IPS DF 19.7 (cell line): Measurements from ENCODE around the gene FIGN.

ENCODE experiments used
- DNase-seq: peaks from one replicate; pipeline ENCODE4 v3.0.0-alpha.2; 2013; ENCODE audit warnings: low read depth, low spot score

The FIGN gene, protein sequence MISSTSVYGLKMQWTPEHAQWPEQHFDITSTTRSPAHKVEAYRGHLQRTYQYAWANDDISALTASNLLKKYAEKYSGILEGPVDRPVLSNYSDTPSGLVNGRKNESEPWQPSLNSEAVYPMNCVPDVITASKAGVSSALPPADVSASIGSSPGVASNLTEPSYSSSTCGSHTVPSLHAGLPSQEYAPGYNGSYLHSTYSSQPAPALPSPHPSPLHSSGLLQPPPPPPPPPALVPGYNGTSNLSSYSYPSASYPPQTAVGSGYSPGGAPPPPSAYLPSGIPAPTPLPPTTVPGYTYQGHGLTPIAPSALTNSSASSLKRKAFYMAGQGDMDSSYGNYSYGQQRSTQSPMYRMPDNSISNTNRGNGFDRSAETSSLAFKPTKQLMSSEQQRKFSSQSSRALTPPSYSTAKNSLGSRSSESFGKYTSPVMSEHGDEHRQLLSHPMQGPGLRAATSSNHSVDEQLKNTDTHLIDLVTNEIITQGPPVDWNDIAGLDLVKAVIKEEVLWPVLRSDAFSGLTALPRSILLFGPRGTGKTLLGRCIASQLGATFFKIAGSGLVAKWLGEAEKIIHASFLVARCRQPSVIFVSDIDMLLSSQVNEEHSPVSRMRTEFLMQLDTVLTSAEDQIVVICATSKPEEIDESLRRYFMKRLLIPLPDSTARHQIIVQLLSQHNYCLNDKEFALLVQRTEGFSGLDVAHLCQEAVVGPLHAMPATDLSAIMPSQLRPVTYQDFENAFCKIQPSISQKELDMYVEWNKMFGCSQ

DNA sequence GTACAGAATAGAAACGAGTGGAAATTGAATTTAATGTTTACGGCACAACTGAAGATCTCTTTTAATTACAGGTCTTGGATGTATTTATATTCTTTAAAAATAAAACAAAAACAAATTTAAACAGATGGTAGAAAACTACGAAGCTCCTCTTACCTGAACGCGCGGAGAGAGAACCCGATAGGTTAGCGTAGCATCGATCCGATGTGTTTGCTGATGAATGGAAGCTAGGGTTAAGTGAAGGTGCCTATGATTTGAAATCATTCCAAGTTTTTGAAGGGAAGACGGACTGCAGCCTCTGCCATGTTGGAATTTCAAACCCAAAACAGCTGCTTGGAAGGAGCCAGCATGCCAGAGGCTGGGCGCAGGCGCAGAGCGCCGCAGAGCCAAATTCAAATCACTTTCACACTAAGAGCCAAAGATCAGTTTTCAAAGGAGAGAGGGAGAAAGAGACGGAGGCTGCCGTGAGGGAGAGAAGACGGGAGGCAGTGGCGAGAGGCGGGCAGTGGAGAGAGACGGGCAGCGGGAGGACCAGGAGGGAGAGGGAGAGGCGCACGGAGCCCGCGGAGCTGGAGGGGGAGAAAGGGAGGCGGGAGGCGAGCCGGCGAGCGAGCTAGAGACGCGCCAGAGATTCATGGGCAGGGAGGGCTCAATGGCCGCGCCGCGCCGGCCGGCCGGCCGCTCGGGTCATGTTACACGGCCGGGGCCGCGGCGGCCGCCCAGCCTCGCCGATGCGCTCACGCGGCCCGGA is at the start of gene FIGN:
Gene FIGN, minus strand, starts transcription at position 324 of the 748 bp plus-strand sequence. CDS start 1,081 bp downstream, outside the sequence.
- no peak for DNase-seq

DNA sequence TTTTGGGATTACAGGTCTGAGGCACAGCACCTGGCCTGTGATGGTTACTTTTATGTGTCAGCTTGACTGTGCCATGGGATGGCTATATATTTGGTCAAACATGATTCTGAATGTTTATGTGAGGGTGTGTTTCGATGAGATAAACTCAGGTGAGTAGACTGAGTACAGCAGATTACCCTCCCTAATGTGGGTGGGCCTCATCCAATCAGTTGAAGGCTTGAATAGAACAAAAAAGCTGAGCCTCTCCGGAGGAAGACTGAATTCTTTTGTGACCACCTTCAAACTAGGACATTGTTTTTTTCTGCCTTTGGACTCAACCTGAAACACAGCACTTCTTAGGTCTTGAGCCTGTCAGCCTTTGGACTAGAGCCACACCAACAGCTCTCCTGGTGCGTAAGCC is 49.4 kb upstream of the FIGN start:
- DNase-seq = no peak

DNA sequence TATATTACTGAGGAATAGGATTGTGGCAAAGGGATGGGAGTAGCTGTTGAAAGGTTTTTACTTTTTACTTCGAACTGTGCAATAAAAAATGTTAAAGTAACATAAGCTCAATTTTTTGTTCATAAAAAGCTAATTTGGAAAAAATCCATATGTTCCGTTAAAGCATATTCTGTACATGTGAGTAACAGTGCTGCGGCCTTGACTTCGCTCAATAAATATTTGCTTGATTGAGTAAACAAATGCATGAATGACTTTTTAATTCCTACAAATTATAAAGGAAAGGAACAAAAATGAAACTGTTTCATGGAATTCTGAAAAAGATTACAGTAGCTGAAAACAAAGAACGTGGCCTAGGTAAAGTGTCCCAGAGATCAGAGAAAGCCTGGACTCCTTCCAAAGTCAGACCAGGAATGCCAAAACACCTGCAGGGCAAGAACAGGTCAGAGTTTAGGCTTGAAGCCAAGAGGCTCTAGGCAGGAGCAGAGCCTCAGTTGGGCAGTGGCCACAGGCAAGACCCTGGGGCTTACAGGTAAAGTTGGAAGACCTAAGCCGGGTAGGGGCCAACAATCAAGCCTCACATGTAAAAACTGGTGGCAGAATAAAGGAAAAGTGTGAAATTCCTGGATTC is 44.3 kb upstream of the FIGN start:
- DNase-seq = no peak

DNA sequence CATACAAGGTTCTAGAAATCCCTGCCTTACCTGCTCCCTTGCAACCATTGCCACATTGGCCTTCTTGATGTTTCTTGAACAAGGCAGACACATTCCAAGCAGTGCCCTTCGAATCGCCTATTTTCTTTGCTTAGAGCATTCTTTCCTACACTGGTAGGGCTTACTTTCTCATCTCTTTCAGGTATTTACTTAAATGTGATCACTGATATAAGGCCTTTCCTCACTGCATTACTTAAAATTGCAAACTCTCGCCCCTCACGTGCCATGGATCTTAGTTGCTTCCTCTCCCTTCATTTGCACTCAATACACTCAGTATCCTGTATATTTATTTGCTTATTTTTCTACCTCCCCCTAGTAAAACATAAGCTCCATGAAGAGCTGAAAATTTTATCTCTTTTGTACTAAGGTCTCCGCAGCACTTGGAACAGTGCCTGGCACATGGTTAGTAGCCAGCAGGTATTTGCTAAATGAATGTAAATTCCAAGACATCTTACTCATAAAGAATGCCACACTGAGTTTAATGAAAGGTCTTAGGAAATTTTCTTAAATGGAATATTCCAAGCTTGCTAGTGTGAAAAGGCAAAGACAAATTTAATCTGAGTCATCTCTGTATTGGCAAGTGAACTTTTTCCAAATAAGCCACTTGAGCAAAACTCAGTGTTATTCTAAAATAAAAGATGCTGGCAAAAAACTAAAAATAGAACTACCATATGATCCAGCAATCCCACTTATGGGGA is 42.4 kb upstream of the FIGN start:
- DNase-seq = no peak

DNA sequence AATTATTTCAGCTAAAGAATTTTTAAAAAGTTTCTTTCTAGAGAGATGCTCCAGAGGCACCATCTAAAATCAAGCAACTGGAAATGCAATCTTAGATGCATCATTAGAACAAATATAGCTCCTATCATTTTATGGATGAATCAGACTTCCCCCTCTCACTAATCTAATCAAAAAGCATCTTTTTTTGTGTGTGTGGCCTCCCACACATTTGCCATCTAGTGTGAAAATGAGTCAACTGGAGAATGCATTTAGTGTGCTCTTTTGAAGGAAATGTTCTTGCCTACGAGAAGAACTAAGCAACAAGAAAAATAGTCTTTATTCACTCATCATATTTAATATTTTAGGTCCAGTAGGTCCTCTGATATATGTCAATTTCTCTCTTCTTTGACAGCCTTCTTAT is 39.5 kb upstream of the FIGN start:
- DNase-seq = no peak

DNA sequence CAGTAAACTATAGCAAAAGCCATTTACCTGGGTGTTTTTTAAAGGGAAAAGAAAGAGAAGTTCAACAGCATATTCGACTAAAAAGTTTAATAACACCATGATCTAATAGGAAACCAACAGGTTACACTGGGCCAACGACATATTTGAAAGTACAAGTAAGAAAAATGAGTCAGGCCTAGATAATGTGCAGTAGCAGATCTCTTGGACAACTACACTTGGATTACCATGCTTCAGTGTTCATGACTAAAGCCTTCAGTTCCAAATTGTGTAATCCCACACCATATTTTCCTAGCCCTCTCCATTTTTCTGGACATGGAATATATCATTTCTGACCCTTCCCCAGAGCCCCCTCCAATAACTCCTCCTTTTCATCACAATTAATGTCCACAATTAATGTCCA is 39.1 kb upstream of the FIGN start:
- DNase-seq = no peak

DNA sequence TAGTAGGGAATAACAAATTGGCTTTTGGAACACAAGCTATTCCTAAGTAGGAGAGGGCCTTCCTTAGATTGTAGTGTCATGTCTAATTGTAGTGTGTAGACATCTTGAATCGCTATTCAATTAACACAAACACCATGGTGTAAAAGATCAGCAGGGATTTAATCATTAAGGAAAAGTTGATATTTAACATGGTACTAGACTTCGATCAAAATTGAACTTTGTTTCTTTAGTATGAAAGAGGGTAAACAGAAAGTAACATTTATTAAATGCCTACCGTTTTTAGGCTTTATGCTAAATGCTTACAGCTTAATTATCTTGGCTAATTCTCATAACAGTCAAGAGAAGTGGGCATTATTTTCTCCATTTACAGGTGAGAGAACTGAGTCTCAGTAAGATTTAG is 37.5 kb upstream of the FIGN start:
- DNase-seq = no peak

DNA sequence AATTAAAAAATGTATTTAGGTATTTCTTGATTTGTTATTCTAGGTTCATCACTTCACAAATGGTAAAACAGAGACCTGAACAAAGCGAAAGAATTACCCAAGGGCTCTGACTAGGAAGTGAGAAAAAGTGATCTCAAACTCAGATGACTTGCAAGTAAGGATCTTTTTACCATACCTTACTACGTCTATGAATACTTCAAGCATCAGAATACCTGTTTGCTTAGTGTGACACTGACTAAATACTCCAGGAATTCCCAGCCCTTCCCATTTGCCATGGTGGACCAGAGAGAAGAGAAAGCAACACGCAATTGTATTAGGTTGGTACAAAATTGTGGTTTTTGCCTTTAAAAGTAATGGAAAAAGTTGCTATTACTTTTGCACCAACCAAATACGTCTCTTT is 35.8 kb upstream of the FIGN start:
- DNase-seq = no peak

DNA sequence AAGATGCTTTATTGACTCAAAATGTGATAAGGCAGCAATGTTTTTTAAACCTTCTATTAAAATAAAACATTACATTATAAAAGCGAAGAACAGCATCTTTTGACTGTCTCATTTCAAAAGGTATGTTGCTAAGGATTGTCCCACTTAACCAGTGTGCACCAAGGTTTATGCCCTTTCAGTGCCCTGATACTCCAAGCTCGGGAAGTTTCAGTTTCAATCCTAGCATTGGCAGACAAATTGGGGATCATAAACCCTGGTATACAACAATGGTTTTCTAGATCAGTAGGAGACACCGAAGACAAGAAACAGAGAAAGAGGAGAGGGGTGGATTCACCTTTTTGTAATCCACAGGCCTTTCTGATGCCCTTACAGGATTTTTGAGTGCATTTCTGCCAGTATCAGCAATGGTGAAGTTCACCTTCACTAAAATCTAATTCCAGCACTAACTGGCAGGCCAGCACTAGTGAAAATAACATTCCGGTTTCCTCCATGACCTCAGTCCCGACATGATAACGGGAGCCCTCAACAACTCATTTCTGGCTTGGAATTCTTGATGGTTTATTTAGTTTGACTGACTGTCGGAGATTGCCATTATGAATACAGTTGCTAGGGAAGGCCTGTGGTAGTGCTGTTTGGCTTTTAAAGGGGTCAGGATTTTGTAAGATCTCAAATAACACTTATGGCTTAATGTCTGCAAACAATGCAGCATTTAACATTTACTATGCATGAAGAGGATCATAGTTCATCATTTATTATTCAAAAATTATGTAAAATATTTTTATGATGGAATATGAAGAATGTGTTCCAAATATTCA is 33.3 kb upstream of the FIGN start:
- no peak for DNase-seq

DNA sequence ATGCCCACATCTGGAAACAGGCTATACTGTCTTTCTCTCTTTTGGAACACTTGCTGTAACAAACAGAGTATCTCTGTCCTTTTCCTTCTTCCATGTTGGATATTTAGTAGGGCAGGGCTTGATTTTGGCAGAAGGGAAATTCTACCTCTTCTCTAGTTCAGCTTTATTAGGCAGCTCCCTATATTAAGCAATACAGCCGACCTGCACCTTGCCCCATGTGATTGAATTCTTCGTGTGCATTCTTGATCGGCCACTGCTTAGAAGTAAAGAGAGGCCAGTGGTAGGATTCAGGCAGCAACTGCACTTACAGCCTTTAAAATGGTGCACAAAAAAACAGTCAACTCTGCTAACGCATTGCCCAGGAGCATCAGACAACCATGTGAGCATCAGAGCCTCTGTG is 31.3 kb upstream of the FIGN start:
- no peak for DNase-seq

DNA sequence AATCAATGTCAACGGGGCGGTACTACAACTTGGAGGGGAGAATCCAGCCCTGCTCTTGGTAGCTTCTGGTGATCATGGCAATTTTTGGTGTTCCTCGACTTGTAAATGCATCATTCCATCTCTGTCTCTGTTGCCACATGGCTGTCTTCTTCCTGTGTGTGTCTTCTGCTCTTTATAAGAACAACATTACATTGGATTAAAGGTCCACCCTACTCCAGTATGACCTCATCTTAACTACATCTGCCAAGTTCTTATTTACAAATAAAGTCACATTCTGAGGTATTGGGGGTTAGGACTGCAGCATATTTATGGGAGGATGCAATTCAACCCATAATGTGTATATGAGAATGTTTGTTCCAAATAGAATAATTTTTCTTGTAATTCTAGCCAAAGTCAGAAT is 28.8 kb upstream of the FIGN start:
- DNase-seq = no peak

DNA sequence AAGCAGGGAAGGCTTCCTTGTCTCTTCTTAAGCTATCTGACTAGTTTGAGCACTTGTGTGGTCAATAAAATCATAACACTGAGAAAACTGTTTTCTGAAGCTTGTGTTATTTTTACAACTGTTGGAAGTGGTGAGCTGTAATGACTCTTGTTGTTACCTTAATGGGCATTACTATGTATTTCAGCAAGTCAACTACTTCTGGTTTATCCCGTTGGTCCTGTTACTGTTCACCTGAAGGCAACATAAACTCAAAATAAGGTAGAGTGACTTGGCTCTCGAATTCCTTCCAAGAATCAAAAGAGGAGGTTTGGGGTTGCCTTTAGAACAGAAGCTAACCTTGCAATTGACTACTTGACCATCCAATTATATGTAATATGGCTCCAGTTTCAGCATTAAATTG is 23.2 kb upstream of the FIGN start:
- no peak for DNase-seq

DNA sequence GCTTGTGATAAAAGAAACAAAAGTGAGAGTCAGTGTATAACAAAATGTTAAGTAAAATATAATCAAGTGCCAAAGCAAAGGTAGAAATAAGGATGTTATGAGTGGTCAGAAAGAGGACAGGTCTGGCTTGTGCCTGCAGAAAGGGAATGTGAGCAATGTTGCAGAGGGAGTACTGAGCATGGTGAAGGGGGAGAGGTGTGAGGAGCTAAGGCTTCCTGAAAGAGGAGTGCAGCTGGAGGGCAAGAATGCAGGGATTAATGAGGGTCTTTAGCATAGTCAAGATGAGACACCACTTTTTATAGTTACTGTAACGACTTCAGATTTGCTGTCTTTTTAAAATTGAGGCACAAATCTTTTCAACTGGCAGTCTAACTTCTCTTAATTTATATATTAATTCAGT is 22.0 kb upstream of the FIGN start:
- no peak for DNase-seq

DNA sequence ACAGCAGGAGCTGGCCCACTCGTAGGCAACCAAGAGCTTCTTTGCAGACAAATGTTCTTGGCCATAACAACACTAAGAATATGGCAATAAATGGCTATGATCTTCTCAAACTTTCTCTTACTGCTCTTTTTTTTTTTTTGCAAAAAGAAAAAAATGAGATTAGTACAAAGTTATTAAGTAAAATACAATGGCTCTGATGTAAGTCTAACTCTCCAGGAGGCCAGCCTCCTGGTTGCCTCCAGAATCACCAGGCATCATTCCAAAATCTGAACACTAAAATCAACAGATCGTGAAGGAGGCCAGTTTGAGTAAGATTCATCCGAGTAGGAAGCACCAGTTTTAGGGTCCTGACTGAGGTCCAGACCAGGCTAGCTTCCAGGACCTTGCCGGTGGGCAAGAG is 20.8 kb upstream of the FIGN start:
- DNase-seq = no peak

DNA sequence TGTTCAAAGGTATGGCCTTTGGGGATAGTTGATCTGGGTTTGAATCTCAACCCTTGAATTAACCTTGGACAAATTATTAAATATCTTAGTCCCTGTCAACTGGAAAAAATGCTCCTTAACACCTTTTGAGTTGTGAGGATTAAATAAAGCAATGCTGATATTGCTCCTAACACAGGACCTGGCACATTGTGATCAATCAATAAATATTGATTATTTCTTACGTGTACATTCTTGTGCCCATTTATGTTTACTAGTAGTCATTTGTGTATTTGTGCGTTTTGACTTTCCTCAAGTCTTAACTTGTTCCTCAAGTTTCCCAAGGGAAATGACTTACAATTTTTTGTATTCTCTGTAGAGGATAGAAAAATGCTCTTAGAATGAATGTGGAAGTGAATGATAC is 19.6 kb upstream of the FIGN start:
- DNase-seq = no peak

DNA sequence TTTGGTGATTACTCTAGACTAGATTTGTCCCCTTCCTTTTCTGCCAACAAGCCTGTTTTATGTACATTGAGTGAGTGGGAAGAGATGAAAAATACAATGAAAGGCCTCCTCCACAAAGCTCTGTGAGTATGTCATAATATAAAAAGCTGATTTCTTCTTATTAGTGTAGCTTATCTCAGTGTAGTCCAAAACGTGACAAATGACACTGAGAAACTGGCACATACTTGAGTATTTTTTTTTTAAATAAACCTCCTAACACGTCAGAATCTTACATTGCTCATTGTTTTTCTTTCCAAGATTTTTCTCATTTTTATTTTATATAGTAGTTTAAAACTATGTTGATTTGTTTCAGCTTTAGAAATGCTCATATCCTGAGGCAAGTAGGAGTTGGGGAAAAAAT is 17.9 kb upstream of the FIGN start:
- no peak for DNase-seq

DNA sequence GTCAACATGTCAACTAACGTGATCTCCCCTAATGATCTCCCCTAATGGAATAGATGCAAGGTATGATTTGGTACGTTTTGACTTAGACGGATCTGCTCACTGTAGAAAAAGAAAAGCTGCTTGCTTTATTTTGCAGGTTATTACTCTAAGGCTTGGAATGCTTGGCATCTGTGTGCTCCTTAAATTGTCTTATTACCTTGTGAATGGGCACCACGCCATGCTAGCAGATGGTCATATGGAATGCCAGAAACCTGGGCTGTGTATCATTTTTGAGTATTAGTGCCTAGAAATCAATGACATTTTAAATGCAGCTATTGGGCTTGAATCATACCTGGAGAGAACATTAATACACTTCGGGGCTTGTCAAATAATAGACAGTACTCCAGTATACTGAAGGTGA is 16.5 kb upstream of the FIGN start:
- no peak for DNase-seq

DNA sequence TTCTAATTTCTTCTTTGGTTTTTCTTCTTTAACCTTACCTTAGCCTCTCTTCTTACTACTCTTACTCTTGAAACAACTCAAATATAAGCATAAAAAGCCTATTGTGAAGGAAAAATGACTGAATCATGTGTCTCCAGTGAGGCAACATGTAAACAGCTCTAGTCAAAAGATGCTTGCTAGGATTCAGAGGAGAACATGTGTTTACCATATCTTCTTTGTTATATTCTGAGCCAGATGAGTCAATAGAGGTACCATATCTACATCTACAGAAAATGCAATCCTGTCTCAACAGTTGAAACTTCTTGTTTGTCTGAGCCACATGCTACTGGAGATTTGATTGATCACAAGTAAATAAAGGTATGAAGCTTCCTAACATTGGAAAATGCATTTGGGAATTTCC is 15.9 kb upstream of the FIGN start:
- no peak for DNase-seq

DNA sequence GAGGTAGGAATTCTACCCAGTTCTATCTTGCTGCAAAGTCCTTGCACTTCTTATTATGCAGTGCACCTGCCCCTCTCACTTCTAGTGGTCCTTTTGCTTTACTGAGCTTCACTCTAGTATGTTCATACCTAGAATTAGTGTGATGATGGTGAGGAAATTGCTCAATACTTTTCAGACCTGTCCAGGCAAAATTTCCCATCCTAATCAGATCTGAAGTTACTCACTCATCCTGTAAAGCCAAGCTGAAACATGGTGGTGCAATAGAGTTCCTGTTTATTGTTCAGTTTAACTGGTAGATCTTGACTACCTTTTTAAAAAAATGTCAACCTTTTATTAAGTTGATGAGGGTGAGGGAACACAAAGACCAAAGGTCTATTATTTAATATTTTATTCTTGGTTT is 12.6 kb upstream of the FIGN start:
- DNase-seq = no peak

DNA sequence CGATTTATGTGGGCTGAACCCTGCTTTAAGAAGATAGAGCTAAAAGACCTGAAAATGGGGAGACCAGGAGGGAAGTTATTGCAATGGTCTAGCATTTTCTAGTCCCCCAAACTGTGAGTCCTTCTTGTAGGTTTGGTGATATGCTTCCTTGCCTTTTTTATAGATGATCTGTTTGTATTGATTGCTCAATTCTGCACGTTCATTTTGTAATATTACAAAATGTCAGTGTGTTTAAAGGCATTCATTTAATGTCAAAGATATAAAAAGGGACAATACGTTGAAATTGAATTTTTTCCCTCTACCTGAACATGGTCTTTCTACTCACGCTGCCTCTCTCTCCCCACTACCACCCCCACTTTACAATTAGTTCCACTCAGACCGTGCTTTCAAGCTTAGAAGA is 5.6 kb upstream of the FIGN start:
- no peak for DNase-seq

DNA sequence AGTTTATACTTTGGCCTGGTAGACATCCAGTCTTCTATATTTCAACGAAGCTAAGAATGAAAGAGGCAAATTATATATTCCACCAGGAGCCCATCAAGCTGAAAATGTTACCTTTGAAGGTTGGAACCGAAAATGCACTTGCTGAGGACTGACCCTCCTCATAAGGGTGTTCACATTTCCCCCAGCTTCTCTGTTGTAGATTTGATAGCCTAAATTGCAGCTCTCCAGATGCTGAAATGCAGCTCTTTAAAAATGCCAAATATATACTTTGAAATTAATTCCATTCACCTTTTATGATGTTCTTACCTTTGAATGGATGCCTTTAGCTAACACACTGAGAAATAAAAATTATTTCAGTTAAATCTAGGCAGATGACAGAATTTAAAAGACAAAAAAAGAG is 1.8 kb upstream of the FIGN start:
- no peak for DNase-seq
